Uterus (tissue), 4 donors: ENCODE measurements around the gene ZNF428. TPM values are rescaled to one million over a fixed set of nuclear protein-coding genes. Genes with fewer than 3 reads are reported as not detected.
A peak's percentile ranks its signal among the peaks of the same experiment; 100 is the strongest.

ENCODE experiments used
- DNase-seq, 2 donors: peaks; one replicate each; pipeline ENCODE4 v3.0.0-alpha.2; 2019 to 2020
- H3K27ac ChIP-seq, 2 donors: fragments of 200-600 bp; sonication (generic); 1 replicate in 1 of 2; 2 replicates in 1 of 2; pipeline ENCODE4 v1.5.1; 2016 to 2018
- H3K27me3 ChIP-seq, 2 donors: fragments of 200-600 bp; sonication (generic); one replicate each; pipeline ENCODE4 v1.5.1; 2018 to 2019; ENCODE audit warnings: control low read depth in 1 of 2
- H3K36me3 ChIP-seq, 2 donors: fragments of 200-600 bp; sonication (generic); one replicate each; pipeline ENCODE4 v1.5.1; 2019; ENCODE audit warnings: control low read depth in 1 of 2
- H3K4me1 ChIP-seq, 2 donors: fragments of 200-600 bp; sonication (generic); one replicate each; pipeline ENCODE4 v1.5.1; 2018 to 2019; ENCODE audit warnings: control low read depth in 1 of 2
- H3K4me3 ChIP-seq, 2 donors: fragments of 200-600 bp; sonication (generic); 1 replicate in 1 of 2; 2 replicates in 1 of 2; pipeline ENCODE4 v1.5.1; 2018 to 2019; ENCODE audit warnings: mild to moderate bottlenecking in 1 of 2
- H3K9me3 ChIP-seq, 2 donors: fragments of 200-600 bp; sonication (generic); one replicate each; pipeline ENCODE4 v1.5.1; 2019; ENCODE audit warnings: control low read depth in 1 of 2
- CTCF ChIP-seq, 4 experiments: fragments of 200-600 bp in 2 of 4; fragments of 450-650 bp in 2 of 4; sonication (generic) in 2 of 4; IDR thresholded peaks; one replicate each; pipeline ENCODE4 v1.5.1; 2016 to 2019; ENCODE audit warnings: antibody characterized with exemption in 4 of 4, mild to moderate bottlenecking in 2 of 4, moderate library complexity in 1 of 4
- POLR2A ChIP-seq, 2 donors: fragments of 450-650 bp; IDR thresholded peaks; one replicate each; pipeline ENCODE4 v1.6.1; 2016; ENCODE audit warnings: antibody characterized with exemption in 2 of 2, mild to moderate bottlenecking in 1 of 2, moderate library complexity in 1 of 2
- intact Hi-C: fragments of 100-400 bp; cut with DNase I; formaldehyde crosslinking; loops from one replicate; pipeline ENCODE4 v1.15.1; 2023; ENCODE audit warnings: low total_unique reads
- total RNA-seq, 4 donors: library from RNA; depleted of rRNA in 3 of 4; stranded (reverse); fragments of >200 nt in 3 of 4; gene quantifications; one replicate each; pipeline versions ENCODE4 v1.1.0 to v1.2.4, GENCODE V29; 2014 to 2023
- donor health status: DM: yes; HTN: yes; CAD: no.

Gene ZNF428
- total RNA-seq, 4 donors from 2014 or later = 1.5 to 83.3 (median 44.5) TPM

GRCh38 chr19:43618921-43619261, 538 bp downstream of the ZNF428 start:
- peak in 1 of 2 donors; percentile 36 for DNase-seq
- peak overlapping the region; percentile 91 to 94 for H3K27ac ChIP-seq
- H3K27me3 ChIP-seq = no peaks in the 10 kb centered on the region
- H3K4me3 ChIP-seq = peak overlapping the region; percentile 87 to 88
- intact Hi-C loops = no loop called here
- H3K36me3 ChIP-seq = no peaks in the 10 kb centered on the region
- TF ChIP-seq CTCF (IDR thresholded peaks at IDR 0.05) = no peak
- TF ChIP-seq POLR2A (IDR thresholded peaks at IDR 0.05) = no peak
- H3K9me3 ChIP-seq = no peaks in the 10 kb centered on the region
- H3K4me1 ChIP-seq = peaks cover 0 to 5% of the 10 kb centered on the region in 2 donors

- no peak overlapping the region for H3K27ac ChIP-seq
- H3K36me3 ChIP-seq = no peaks in the 10 kb centered on the region
- H3K4me1 ChIP-seq = peaks cover 0 to 5% of the 10 kb centered on the region in 2 donors
- no peak overlapping the region for H3K4me3 ChIP-seq
- DNase-seq = no peak
- H3K9me3 ChIP-seq = no peaks in the 10 kb centered on the region
- no peaks in the 10 kb centered on the region for H3K27me3 ChIP-seq
- intact Hi-C loops = no loop called here
- TF ChIP-seq CTCF (IDR thresholded peaks at IDR 0.05) (no peak), POLR2A (IDR thresholded peaks at IDR 0.05) (no peak)
These were observed 2.5 kb downstream of the ZNF428 start for GRCh38 chr19:43616954-43617353.

DNA sequence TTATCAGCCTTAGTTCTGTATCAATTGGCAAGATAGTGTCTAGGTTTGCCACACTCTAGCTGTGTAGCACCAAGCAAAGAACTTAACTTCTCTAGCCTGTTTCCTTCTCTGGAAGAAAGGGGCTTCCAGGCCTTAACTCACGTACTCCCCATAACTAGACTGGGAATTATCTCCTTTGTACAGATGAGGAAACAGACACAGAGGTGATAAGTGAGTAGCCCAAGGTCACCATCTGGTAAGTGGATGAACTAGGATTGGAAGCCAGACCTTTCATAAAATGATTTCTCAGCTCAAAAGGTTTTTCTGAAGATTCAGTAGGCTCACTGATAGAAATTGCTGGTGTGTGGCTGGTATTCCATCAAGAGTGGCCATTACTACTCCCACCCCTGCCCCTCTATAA, 3.1 kb downstream of the ZNF428 start:
- no peak for DNase-seq
- no peaks in the 10 kb centered on the region for H3K36me3 ChIP-seq
- H3K27me3 ChIP-seq = no peaks in the 10 kb centered on the region
- no peak overlapping the region for H3K27ac ChIP-seq
- TF ChIP-seq POLR2A (IDR thresholded peaks at IDR 0.05) (no peak), CTCF (IDR thresholded peaks at IDR 0.05) (no peak)
- H3K4me3 ChIP-seq = no peak overlapping the region
- intact Hi-C loops = no loop called here
- peaks cover 0 to 5% of the 10 kb centered on the region in 2 donors for H3K4me1 ChIP-seq
- H3K9me3 ChIP-seq = no peaks in the 10 kb centered on the region

DNA sequence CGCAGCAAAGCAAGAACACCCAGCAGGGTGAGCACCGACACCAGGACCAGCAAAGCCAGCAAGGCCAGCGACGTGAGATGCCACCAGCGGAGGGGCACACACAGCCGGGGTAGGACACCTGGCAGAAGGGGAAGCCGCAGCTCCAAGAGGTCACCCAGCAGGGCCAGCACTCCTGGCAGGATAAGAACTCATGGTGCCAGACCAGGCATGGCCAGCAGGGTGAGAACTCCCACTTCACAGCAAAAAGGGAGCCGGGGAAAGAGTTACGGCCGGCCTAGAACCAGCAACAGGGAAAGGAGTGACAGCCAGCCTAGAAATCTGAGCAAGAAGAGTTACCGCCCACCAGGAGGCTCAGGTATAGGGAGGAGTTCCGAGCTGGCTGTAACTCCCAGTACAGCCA, 7.1 kb downstream of the ZNF428 start:
- no peaks in the 10 kb centered on the region for H3K9me3 ChIP-seq
- no peak for TF ChIP-seq POLR2A (IDR thresholded peaks at IDR 0.05)
- no peak for TF ChIP-seq CTCF (IDR thresholded peaks at IDR 0.05)
- H3K4me3 ChIP-seq = no peak overlapping the region
- no peak for DNase-seq
- H3K36me3 ChIP-seq = no peaks in the 10 kb centered on the region
- no peaks in the 10 kb centered on the region for H3K4me1 ChIP-seq
- no peaks in the 10 kb centered on the region for H3K27me3 ChIP-seq
- intact Hi-C loops = no loop called here
- no peak overlapping the region for H3K27ac ChIP-seq

DNA sequence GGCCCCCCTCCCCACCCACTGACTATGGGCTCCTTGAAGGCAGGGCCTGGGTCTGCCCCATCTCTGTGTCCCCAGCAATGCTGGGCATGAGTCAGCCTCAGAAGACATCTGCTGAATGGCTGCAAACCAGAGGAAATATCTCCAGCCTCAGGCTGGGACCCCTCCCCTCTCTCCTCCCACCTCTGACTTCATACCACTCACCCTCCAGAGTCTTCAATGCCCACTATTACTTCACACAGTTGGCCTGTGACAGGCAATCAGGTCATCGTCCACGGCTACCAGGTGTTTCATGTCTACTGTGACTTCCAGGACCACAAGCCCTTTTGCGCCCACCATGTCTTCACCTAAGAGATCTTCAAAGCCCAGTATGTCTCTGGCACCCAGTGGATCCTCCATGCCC, 7.6 kb downstream of the ZNF428 start, which contains the start of gene SRRM5:
Gene SRRM5, plus strand, starts transcription at position 301 of the 400 bp plus-strand sequence. Its CDS starts 34 bp downstream, at position 335.
- Histone ChIP-seq H3K4me1 (no peaks in the 10 kb centered on the region), H3K36me3 (no peaks in the 10 kb centered on the region), H3K4me3 (no peak within 1 kb of the TSS), H3K27me3 (no peaks in the 10 kb centered on the region), H3K27ac (no peak within 1 kb of the TSS), H3K9me3 (no peaks in the 10 kb centered on the region)
- intact Hi-C loops = no loop called here
- TF ChIP-seq CTCF (IDR thresholded peaks at IDR 0.05) (no peak), POLR2A (IDR thresholded peaks at IDR 0.05) (no peak)
- no peak for DNase-seq
